Duodenal mucosa (tissue), 2 donors: ENCODE results near the gene FNIP1.

Source experiments
- H3K27ac ChIP-seq: one replicate; pipeline ENCODE4 v1.7.0; 2013; ENCODE audit warnings: low read depth, low read length
- H3K27me3 ChIP-seq, 2 donors: one replicate each; pipeline ENCODE4 v1.7.0; 2013; ENCODE audit warnings: low read length in 2 of 2, control low read depth in 1 of 2; ENCODE audit not compliant: insufficient read depth in 2 of 2, control insufficient read depth in 1 of 2
- H3K36me3 ChIP-seq, 2 donors: one replicate each; pipeline ENCODE4 v1.7.0; 2013; ENCODE audit warnings: low read length in 2 of 2, control low read depth in 1 of 2; ENCODE audit not compliant: insufficient read depth in 2 of 2, control insufficient read depth in 1 of 2
- H3K4me1 ChIP-seq, 2 donors: one replicate each; pipeline ENCODE4 v1.7.0; 2013; ENCODE audit warnings: low read length in 2 of 2, control low read depth in 1 of 2; ENCODE audit not compliant: insufficient read depth in 2 of 2, control insufficient read depth in 1 of 2
- H3K4me3 ChIP-seq, 2 donors: one replicate each; pipeline ENCODE4 v1.7.0; 2013; ENCODE audit warnings: low read length in 2 of 2, low read depth in 1 of 2
- H3K9ac ChIP-seq, 2 donors: one replicate each; pipeline ENCODE4 v1.7.0; 2013; ENCODE audit warnings: low read length in 2 of 2, low read depth in 1 of 2
- H3K9me3 ChIP-seq, 2 donors: one replicate each; pipeline ENCODE4 v1.7.0; 2013; ENCODE audit warnings: low read length in 2 of 2, control low read depth in 1 of 2; ENCODE audit not compliant: control insufficient read depth in 1 of 2

FNIP1 gene

DNA sequence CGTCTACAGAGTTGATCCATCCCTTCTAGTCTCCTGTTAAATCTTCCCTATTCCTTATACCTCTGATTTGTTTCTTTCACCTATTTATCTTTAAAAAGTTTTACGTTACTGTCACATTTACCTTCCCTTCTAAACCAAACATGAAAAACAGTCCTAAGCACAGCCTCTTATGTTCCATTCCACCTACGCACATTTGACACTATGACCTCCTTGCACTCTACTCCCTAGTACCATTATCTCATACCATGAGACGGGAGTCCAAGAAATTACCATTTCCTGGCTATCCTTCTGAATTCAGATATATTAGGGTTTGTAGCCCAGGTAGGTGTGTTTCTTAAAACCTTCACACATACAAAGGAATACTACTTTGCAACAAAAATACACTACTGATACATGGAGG, 25.1 kb downstream of the FNIP1 start:
- Histone ChIP-seq H3K4me3 (no peak overlapping the region), H3K9ac (no peak overlapping the region), H3K36me3 (no peaks in the 10 kb centered on the region), H3K27me3 (no peaks in the 10 kb centered on the region), H3K4me1 (peaks cover 0 to 11% of the 10 kb centered on the region in 2 donors), H3K9me3 (no peaks in the 10 kb centered on the region), H3K27ac (no peak overlapping the region)

DNA sequence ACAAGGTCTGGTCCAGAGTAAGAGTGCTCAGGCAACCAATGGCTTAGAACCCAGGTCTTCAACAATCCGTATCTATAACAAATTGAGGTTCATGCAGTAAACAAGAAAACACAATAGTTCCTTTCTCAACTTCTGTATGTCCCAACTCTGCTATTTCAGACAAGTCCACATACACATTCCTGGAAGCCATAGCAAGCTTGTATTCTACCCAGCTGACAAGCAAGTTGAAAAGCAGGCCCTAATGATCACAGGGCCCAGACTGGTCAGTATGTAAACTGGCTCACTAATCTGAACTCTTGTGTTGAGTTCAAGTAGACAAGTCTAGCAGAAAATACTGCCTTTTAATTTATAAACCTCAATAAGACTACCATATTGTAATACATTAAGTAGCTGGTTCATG, 26.9 kb downstream of the FNIP1 start:
- H3K4me3 ChIP-seq: no peak overlapping the region
- peaks cover 0 to 11% of the 10 kb centered on the region in 2 donors for H3K4me1 ChIP-seq
- H3K36me3 ChIP-seq: peaks cover 0 to 2% of the 10 kb centered on the region in 2 donors
- no peak overlapping the region for H3K9ac ChIP-seq
- H3K9me3 ChIP-seq: no peaks in the 10 kb centered on the region
- no peak overlapping the region for H3K27ac ChIP-seq
- H3K27me3 ChIP-seq: no peaks in the 10 kb centered on the region

DNA sequence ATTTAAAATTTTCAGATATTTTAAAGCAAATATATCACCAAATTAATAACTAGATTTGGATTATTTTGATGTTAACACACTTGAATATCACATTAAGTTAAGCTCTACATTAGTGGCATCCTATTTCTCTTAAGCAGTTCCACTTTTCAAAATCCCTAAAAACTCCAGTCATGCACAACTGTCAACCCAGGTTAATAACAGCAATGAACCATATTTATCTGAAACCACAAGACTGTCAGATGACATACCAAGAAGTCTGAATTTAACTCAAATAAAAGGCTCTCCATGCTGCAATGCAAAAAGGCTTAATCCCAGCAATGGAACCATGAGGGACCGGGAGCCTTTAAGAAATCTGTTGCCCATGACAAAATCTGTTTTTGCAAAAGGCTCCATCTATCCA, 27.5 kb downstream of the FNIP1 start:
- Histone ChIP-seq H3K9me3 (no peaks in the 10 kb centered on the region), H3K27ac (no peak overlapping the region), H3K27me3 (no peaks in the 10 kb centered on the region), H3K4me3 (no peak overlapping the region), H3K9ac (no peak overlapping the region), H3K36me3 (peaks cover 4 to 5% of the 10 kb centered on the region in 2 donors), H3K4me1 (peaks cover 0 to 11% of the 10 kb centered on the region in 2 donors)

DNA sequence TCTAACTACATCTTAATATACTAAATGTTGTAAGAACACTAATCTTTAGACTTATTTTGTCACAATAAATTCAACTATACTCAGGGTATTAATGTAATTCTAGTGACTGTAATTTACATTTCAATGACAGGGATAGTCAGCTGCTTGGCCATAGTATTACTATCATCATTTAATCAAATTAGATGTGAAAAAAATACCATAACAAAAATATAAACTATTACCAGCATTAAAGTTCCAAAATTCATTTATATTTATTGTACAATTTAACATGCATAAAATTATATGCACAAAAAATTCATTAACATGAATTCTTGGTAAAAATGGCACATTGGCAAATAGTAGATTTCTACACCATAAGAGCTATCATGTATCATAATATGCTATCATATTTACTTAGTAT, 28.9 kb downstream of the FNIP1 start:
- H3K9me3 ChIP-seq: no peaks in the 10 kb centered on the region
- no peak overlapping the region for H3K27ac ChIP-seq
- H3K9ac ChIP-seq: no peak overlapping the region
- H3K4me3 ChIP-seq: no peak overlapping the region
- peaks cover 0 to 7% of the 10 kb centered on the region in 2 donors for H3K4me1 ChIP-seq
- H3K36me3 ChIP-seq: peaks cover 5 to 11% of the 10 kb centered on the region in 2 donors
- H3K27me3 ChIP-seq: no peaks in the 10 kb centered on the region

DNA sequence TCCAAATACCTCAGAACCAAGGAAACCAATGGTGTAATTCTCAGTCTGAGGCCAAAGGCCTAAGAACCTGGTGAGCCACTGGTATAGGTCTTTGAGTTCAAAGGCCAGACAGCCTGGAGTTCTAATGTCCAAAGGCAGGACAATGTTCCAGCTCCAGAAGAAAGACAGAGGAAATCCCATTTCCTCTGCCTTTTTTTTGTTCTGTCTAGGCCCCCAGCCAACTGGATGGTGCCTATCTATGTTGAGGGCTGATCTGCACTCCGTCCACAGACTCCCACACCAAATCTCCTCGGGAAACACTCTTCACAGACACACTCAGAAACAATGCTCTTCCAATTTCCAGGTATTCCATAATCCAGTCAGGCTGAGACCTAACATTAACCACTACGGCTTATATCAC, 30.1 kb downstream of the FNIP1 start:
- Histone ChIP-seq H3K9ac (no peak overlapping the region), H3K4me3 (no peak overlapping the region), H3K27ac (no peak overlapping the region), H3K9me3 (no peaks in the 10 kb centered on the region), H3K36me3 (peaks cover 5 to 11% of the 10 kb centered on the region in 2 donors), H3K27me3 (no peaks in the 10 kb centered on the region), H3K4me1 (peaks cover 0 to 3% of the 10 kb centered on the region in 2 donors)

DNA sequence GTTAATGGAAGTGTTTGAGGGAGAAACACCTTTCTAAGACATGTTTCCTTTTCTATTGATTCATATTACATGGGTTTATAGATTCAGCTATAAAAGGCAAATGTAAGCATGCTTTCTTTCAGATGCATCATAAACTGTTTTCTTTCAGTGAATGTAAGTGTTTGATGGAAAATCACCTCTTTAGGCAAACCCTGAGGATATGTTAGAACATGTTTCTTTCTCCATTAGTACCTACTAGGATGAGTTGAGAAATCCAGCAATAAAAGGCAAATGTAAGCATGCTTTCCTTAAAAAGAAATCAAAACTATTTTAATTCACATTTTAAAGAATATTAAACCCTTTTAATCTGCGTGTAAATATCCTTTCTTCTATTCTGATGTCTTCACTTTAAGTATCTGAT, 31.6 kb downstream of the FNIP1 start:
- H3K36me3 ChIP-seq: peaks cover 5 to 11% of the 10 kb centered on the region in 2 donors
- no peaks in the 10 kb centered on the region for H3K9me3 ChIP-seq
- no peaks in the 10 kb centered on the region for H3K27me3 ChIP-seq
- no peak overlapping the region for H3K27ac ChIP-seq
- H3K4me3 ChIP-seq: no peak overlapping the region
- no peak overlapping the region for H3K9ac ChIP-seq
- H3K4me1 ChIP-seq: no peaks in the 10 kb centered on the region

DNA sequence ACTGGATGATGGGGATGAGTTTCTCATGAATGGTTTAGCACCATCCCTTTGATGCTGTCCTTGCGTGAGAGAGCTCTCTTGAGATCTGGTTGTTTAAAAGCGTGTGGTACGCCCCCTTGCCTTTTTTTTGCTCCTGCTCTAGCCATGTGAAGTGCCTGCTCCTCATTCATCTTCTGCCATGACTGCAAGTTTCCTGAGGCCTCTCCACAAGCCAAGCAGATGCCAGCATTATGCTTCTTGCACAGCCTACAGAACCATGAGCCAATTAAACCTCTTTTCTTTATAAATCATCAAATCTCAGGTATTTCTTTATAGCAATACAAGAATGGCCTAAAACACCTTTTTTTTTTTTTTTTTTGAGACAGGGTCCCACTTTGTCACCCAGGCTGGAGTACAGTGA, 32.8 kb downstream of the FNIP1 start:
- H3K4me3 ChIP-seq: no peak overlapping the region
- no peaks in the 10 kb centered on the region for H3K9me3 ChIP-seq
- H3K9ac ChIP-seq: no peak overlapping the region
- peaks cover 0 to under 1% of the 10 kb centered on the region in 2 donors for H3K4me1 ChIP-seq
- H3K36me3 ChIP-seq: peaks cover 5 to 11% of the 10 kb centered on the region in 2 donors
- no peak overlapping the region for H3K27ac ChIP-seq
- H3K27me3 ChIP-seq: no peaks in the 10 kb centered on the region

DNA sequence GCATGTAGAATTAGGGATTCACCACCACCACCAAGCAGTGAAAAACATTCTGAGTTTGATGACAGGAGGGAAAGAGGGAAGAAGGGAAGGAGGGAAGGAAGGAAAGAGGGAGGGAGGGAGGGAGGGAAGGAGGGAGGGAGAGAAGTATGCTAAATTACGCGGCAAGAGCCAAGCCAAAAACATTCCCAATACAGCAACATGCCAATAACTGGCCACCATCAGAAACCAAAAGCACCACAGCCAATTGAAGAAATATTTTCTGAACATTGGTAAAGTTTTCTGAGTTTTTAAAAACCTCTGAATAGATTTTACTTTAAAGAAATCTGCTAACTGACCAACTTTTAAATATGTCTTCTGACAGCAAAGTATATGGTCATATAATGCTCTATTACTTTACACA, 36.0 kb downstream of the FNIP1 start:
- H3K36me3 ChIP-seq: peaks cover 5 to 11% of the 10 kb centered on the region in 2 donors
- H3K4me3 ChIP-seq: no peak overlapping the region
- H3K9me3 ChIP-seq: no peaks in the 10 kb centered on the region
- no peaks in the 10 kb centered on the region for H3K27me3 ChIP-seq
- H3K9ac ChIP-seq: no peak overlapping the region
- H3K4me1 ChIP-seq: peaks cover 0 to 9% of the 10 kb centered on the region in 2 donors
- no peak overlapping the region for H3K27ac ChIP-seq

DNA sequence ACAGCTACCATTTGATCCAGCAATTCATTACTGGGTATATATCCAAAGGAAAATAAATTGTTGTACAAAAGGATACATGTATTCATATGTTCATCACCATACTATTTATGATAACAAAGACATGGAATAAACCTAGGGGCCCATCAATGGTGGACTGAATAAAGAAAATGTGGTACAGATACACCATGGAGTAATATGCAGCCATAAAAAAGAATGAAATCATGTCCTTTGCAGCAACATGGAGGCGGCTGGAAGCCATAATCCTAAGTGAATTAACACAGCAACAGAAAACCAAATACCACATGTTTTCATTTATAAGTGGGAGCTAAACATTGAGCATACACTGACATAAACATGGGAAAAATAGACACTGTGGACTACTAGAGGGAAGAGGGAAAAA, 37.1 kb downstream of the FNIP1 start:
- Histone ChIP-seq H3K4me1 (peaks cover 0 to 9% of the 10 kb centered on the region in 2 donors), H3K9ac (no peak overlapping the region), H3K36me3 (peaks cover under 1 to 11% of the 10 kb centered on the region in 2 donors), H3K9me3 (no peaks in the 10 kb centered on the region), H3K27me3 (no peaks in the 10 kb centered on the region), H3K27ac (no peak overlapping the region), H3K4me3 (no peak overlapping the region)

DNA sequence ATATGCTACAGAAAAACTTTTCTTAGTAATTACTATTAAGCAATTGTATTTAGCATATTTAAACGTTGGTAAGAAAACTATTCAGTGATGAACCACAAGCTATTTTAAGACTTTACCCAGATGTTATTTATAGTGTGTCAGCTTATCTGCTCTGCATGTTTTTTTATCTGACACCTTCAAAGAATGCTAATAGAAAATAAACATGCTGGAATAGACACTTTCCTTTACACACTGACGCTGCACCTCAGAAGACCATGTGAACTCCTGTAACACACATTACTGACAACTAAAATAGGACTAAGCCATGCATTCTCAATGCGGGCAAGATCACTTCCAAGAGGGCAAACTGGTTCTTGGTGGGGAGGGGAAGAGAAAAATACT, 38.3 kb downstream of the FNIP1 start:
- Histone ChIP-seq H3K36me3 (no peaks in the 10 kb centered on the region), H3K9me3 (no peaks in the 10 kb centered on the region), H3K4me3 (no peak overlapping the region), H3K27me3 (no peaks in the 10 kb centered on the region), H3K4me1 (peaks cover 0 to 9% of the 10 kb centered on the region in 2 donors), H3K27ac (no peak overlapping the region), H3K9ac (no peak overlapping the region)
